Measurements from ENCODE around the gene NR2C2. TPM values are rescaled to one million over a fixed set of nuclear protein-coding genes. Genes with fewer than 3 reads are reported as not detected.

Gene NR2C2
- total and polyA plus RNA-seq, 2 of the 13 experiments (the other 11 are each of a cell fraction or from before 2014, with no cell fraction given), result 7.8 to 11.8 TPM

DNA sequence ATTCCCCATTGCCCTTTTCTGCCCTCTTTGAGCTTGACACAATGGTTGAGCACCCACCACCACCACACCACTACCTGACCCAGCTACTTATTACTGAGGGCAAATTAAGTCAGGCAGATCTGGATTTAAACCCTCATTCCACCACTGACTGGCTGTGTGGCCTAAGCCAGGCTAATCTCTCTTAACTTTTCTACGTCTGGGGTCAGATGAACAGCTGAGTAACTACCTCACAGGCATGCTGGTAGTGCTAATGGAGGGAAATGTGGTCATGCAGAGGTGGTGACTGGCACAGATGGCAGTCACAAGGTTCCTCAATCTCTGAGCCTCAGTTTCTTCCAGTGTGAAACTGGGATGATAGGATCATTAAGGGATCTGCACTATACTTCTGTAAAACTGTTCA, 122.1 kb downstream of the NR2C2 start:
- H4K20me1 ChIP-seq (ENCODE audit: insufficient read depth, low read length), result no peaks in the 10 kb centered on the region
- H3K9me3 ChIP-seq (ENCODE audit: low read length), result no peaks in the 10 kb centered on the region
- ChIA-PET CTCF (ENCODE audit: low intra/inter-chr PET ratio, low total read pairs) (no interaction called here), POLR2A (no interaction called here)
- peaks cover 6% of the 10 kb centered on the region for H3K79me2 ChIP-seq (ENCODE audit: insufficient read depth, low read length)
- in situ Hi-C loops (cut with HindIII; ENCODE audit: extremely low pct_ligation_motif_present, low pct_unique_long_range_greater_than_20kb) (no loop called here), intact Hi-C loops (cut with micrococcal nuclease; ENCODE audit: unreplicated experiment) (no loop called here)
- H2AFZ ChIP-seq (ENCODE audit: low read length), result no peak overlapping the region
- DNase-seq (ENCODE audit: low spot score), result no peak
- FAIRE-seq, result no peak
- BruUV-seq (replicated peaks), result no TSS peak
- no peak overlapping the region for H3K4me3 ChIP-seq (replicated peaks in 1 of 3; ENCODE audit: insufficient read depth in 1 of 3, low read depth in 2 of 3, low read length in 3 of 3)
- 100% methylated on average over 1 of the region's 1 CpG for WGBS (ENCODE audit: low lambda C conversion rate)
- H3K4me1 ChIP-seq (ENCODE audit: insufficient read depth, low read length), result peaks cover 6% of the 10 kb centered on the region
- no peak for ATAC-seq
- TF ChIP-seq ZNF225 (CRISPR knock-in tag; IDR thresholded peaks at IDR 0.05) (no peak), ZNF773 (CRISPR knock-in tag; IDR thresholded peaks at IDR 0.05; ENCODE audit: borderline replicate concordance) (no peak), ZSCAN25 (CRISPR knock-in tag; IDR thresholded peaks at IDR 0.05) (no peak), ERF (CRISPR knock-in tag; IDR thresholded peaks at IDR 0.05) (no peak), REL (CRISPR knock-in tag; conservative IDR thresholded peaks at IDR 0.05) (no peak)
- TF ChIP-seq, protein P1, sequence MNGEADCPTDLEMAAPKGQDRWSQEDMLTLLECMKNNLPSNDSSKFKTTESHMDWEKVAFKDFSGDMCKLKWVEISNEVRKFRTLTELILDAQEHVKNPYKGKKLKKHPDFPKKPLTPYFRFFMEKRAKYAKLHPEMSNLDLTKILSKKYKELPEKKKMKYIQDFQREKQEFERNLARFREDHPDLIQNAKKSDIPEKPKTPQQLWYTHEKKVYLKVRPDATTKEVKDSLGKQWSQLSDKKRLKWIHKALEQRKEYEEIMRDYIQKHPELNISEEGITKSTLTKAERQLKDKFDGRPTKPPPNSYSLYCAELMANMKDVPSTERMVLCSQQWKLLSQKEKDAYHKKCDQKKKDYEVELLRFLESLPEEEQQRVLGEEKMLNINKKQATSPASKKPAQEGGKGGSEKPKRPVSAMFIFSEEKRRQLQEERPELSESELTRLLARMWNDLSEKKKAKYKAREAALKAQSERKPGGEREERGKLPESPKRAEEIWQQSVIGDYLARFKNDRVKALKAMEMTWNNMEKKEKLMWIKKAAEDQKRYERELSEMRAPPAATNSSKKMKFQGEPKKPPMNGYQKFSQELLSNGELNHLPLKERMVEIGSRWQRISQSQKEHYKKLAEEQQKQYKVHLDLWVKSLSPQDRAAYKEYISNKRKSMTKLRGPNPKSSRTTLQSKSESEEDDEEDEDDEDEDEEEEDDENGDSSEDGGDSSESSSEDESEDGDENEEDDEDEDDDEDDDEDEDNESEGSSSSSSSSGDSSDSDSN (CRISPR knock-in tag; IDR thresholded peaks at IDR 0.05), result no peak
- no peak overlapping the region for H3K27ac ChIP-seq (ENCODE audit: extremely low read length, insufficient read depth, low read length)
- H3K4me2 ChIP-seq (ENCODE audit: low read depth, low read length), result no peak overlapping the region
- no peaks in the 10 kb centered on the region; a peak in 1 of 5 replicates for H3K27me3 ChIP-seq (ENCODE audit: control insufficient read depth in 1 of 2, insufficient read depth in 2 of 2, low read length in 2 of 2)
- H3K9ac ChIP-seq (ENCODE audit: insufficient read depth, low read depth, low read length), result no peak overlapping the region
- peaks cover 7 to 21% of the 10 kb centered on the region in 2 experiments; a peak in 4 of 5 replicates for H3K36me3 ChIP-seq (replicated peaks in 1 of 2; ENCODE audit: control insufficient read depth in 1 of 2, insufficient read depth in 2 of 2, low read length in 2 of 2)

DNA sequence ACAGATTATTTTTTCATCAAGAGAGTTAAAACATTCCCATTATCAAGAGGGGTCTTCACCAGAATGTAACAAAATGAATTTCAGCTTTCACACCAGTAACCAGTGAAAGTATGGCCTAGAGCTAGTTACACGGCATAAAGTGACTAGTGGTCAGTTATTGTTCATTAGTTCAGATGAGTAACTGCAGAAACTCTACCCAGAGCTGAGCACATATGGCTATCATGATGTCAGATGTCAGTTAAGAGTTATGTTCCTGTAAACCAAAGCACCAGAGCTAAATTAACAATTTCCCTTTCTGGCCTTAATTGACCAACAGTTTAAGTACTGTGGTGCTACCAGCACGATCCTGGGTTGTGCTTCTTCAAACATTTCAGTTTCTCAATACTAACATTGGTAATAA, 124.3 kb downstream of the NR2C2 start:
- no peak overlapping the region for H3K4me3 ChIP-seq (replicated peaks in 1 of 3; ENCODE audit: insufficient read depth in 1 of 3, low read depth in 2 of 3, low read length in 3 of 3)
- no peaks in the 10 kb centered on the region for H4K20me1 ChIP-seq (ENCODE audit: insufficient read depth, low read length)
- H3K27me3 ChIP-seq (ENCODE audit: control insufficient read depth in 1 of 2, insufficient read depth in 2 of 2, low read length in 2 of 2), result no peaks in the 10 kb centered on the region
- H3K27ac ChIP-seq (ENCODE audit: extremely low read length, insufficient read depth, low read length), result no peak overlapping the region
- in situ Hi-C loops (cut with HindIII; ENCODE audit: extremely low pct_ligation_motif_present, low pct_unique_long_range_greater_than_20kb) (no loop called here), intact Hi-C loops (cut with micrococcal nuclease; ENCODE audit: unreplicated experiment) (no loop called here)
- 94% methylated on average over 2 of the region's 2 CpGs for WGBS (ENCODE audit: low lambda C conversion rate)
- TF ChIP-seq POGZ (CRISPR knock-in tag; IDR thresholded peaks at IDR 0.05) (no peak), HNRNPLL (IDR thresholded peaks at IDR 0.05; ENCODE audit: low read depth, low read length, poor library complexity, severe bottlenecking) (no peak), ZNF652 (CRISPR knock-in tag; IDR thresholded peaks at IDR 0.05; ENCODE audit: borderline replicate concordance, low read depth) (no peak), ZFP1 (CRISPR knock-in tag; IDR thresholded peaks at IDR 0.05) (no peak), EHMT2 (IDR thresholded peaks at IDR 0.05; ENCODE audit: borderline replicate concordance, low read depth, low read length) (no peak), MXD4 (CRISPR knock-in tag; IDR thresholded peaks at IDR 0.05) (no peak), KDM2A (CRISPR knock-in tag; IDR thresholded peaks at IDR 0.05; ENCODE audit: borderline replicate concordance, low read depth) (no peak), ZNF547 (CRISPR knock-in tag; IDR thresholded peaks at IDR 0.05) (no peak)
- no peak for DNase-seq (ENCODE audit: low spot score)
- H3K4me1 ChIP-seq (ENCODE audit: insufficient read depth, low read length), result no peaks in the 10 kb centered on the region
- no peak overlapping the region for H3K9ac ChIP-seq (ENCODE audit: insufficient read depth, low read depth, low read length)
- BruUV-seq (replicated peaks), result no TSS peak
- POLR2A ChIA-PET, result no interaction called here
- CTCF ChIA-PET (ENCODE audit: low intra/inter-chr PET ratio, low total read pairs), result no interaction called here
- H3K4me2 ChIP-seq (ENCODE audit: low read depth, low read length), result no peak overlapping the region
- no peaks in the 10 kb centered on the region for H3K9me3 ChIP-seq (ENCODE audit: low read length)
- no peaks in the 10 kb centered on the region for H3K79me2 ChIP-seq (ENCODE audit: insufficient read depth, low read length)
- ATAC-seq, result no peak
- FAIRE-seq, result no peak
- H2AFZ ChIP-seq (ENCODE audit: low read length), result no peak overlapping the region
- peaks cover 19 to 41% of the 10 kb centered on the region in 2 experiments for H3K36me3 ChIP-seq (replicated peaks in 1 of 2; ENCODE audit: control insufficient read depth in 1 of 2, insufficient read depth in 2 of 2, low read length in 2 of 2)
